HCT116 (cell line): ENCODE results near the gene MED27.

Experiments used
- ATF3 ChIP-seq: IDR thresholded peaks from 2 replicates; pipeline ENCODE4 v1.6.1; 2012
- CEBPB ChIP-seq: IDR thresholded peaks from 2 replicates; pipeline ENCODE4 v1.6.1; 2012; ENCODE audit warnings: low read depth
- CTCF ChIP-seq, 3 experiments: fragments of 200-600 bp in 1 of 3; sonication (generic) in 1 of 3; IDR thresholded peaks in 2 of 3; conservative IDR thresholded peaks in 1 of 3; 2 replicates each; pipeline ENCODE4 v1.5.1; 2012 to 2017; ENCODE audit warnings: low read depth in 2 of 3, low read length in 2 of 3, antibody characterized with exemption in 1 of 3, borderline replicate concordance in 1 of 3, control low read depth in 1 of 3, mild to moderate bottlenecking in 1 of 3, mixed read lengths in 1 of 3, mixed run types in 1 of 3, moderate library complexity in 1 of 3; ENCODE audit not compliant: insufficient read depth in 1 of 3
- EZH2 ChIP-seq: fragments of 200-600 bp; sonication (generic); IDR thresholded peaks from 2 replicates; pipeline ENCODE4 v1.6.1; 2017; ENCODE audit warnings: antibody characterized with exemption, mixed run types
- EZH2phosphoT487 ChIP-seq: fragments of 200-600 bp; IDR thresholded peaks from 2 replicates; pipeline ENCODE4 v1.6.1; 2018; ENCODE audit warnings: antibody characterized with exemption, borderline replicate concordance
- FOSL1 ChIP-seq: IDR thresholded peaks from 2 replicates; pipeline ENCODE4 v1.6.1; 2012; ENCODE audit warnings: low read depth
- JUND ChIP-seq: IDR thresholded peaks from 2 replicates; pipeline ENCODE4 v1.6.1; 2012
- MAX ChIP-seq: IDR thresholded peaks from 2 replicates; pipeline ENCODE4 v1.6.1; 2012
- POLR2A ChIP-seq: IDR thresholded peaks from 2 replicates; pipeline ENCODE4 v1.7.0; 2011; ENCODE audit warnings: borderline replicate concordance; ENCODE audit not compliant: insufficient read depth, insufficient read length; ENCODE audit errors: extremely low read depth
- POLR2AphosphoS5 ChIP-seq: IDR thresholded peaks from 2 replicates; pipeline ENCODE4 v1.6.1; 2011; ENCODE audit warnings: mild to moderate bottlenecking, low read depth, low read length, moderate library complexity
- SIN3A ChIP-seq: IDR thresholded peaks from 2 replicates; pipeline ENCODE4 v1.6.1; 2012; ENCODE audit warnings: low read depth
- TCF7L2 ChIP-seq: IDR thresholded peaks from 2 replicates; pipeline ENCODE4 v1.7.0; 2011; ENCODE audit warnings: borderline replicate concordance, inconsistent platforms; ENCODE audit not compliant: insufficient read depth, insufficient read length; ENCODE audit errors: extremely low read depth
- ZNF274 ChIP-seq: fragments of 200-500 bp; sonication (Bioruptor generic); IDR thresholded peaks from 2 replicates; pipeline ENCODE4 v1.6.1; 2014; ENCODE audit warnings: mild to moderate bottlenecking, low read depth, low read length, inconsistent platforms

GRCh38 chr9:131836021-131836420, 243.6 kb downstream of the MED27 start:
- TF ChIP-seq CEBPB (no peak), EZH2phosphoT487 (no peak), EZH2 (no peak), ZNF274 (no peak), POLR2A (no peak), POLR2AphosphoS5 (no peak), TCF7L2 (no peak), CTCF (IDR thresholded peaks at IDR 0.05 in 2 of 3, conservative IDR thresholded peaks at IDR 0.05 in 1 of 3; ENCODE audit: borderline replicate concordance in 1 of 3, insufficient read depth in 1 of 3, low read depth in 2 of 3, low read length in 2 of 3) (no peak), ATF3 (no peak), MAX (no peak), FOSL1 (no peak), SIN3A (no peak), JUND (no peak)
